Skin of body (tissue), 2 donors: Measurements from ENCODE around the gene ALKBH8. TPM values are rescaled to one million over a fixed set of nuclear protein-coding genes. Genes with fewer than 3 reads are reported as not detected.
A peak's percentile ranks its signal among the peaks of the same experiment; 100 is the strongest.
"Not testable (repeated sequence)": the region's sequence is repeated elsewhere in the genome, so short reads cannot be mapped to it uniquely, and the experiment has no call there.

ENCODE experiments used
- DNase-seq: peaks from one replicate; lab custom pipeline; 2025; lab: John Stamatoyannopoulos, UW
- total RNA-seq: library from RNA; depleted of rRNA; stranded (reverse); fragments of >200 nt; gene quantifications from one replicate; pipeline ENCODE4 v1.2.3, GENCODE V29; 2014

The ALKBH8 gene
- total RNA-seq, 1 donor from 2014 or later: 7.4 TPM

DNA sequence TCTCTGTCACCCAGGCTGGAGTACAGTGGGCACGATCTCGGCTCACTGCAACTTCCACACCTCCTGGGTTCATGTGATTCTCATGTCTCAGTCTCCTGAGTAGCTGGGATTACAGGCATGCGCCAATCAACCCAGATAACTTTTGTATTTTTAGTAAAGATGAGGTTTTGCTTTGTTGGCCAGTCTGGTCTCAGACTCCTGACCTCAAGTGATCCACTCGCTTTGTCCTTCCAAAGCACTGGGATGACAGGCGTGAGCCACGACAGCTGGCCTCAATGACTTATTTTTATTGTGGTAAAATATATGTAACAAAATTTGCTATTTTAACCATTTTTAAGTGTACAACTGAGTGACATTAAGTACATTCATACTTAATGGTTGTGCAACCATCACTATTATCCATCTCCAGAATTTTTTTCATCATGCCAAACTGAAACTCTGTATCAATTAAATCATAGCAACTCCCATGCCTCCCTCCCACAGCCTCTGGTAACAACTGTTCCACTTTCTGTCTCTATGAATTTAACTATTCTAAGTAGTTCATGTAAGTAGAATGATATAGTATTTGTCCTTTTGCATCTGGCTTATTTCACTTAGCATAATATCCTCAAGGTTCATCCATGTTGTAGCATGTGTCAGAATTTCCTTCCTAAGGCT lies 57.2 kb downstream of the ALKBH8 start:
- no peak for DNase-seq

DNA sequence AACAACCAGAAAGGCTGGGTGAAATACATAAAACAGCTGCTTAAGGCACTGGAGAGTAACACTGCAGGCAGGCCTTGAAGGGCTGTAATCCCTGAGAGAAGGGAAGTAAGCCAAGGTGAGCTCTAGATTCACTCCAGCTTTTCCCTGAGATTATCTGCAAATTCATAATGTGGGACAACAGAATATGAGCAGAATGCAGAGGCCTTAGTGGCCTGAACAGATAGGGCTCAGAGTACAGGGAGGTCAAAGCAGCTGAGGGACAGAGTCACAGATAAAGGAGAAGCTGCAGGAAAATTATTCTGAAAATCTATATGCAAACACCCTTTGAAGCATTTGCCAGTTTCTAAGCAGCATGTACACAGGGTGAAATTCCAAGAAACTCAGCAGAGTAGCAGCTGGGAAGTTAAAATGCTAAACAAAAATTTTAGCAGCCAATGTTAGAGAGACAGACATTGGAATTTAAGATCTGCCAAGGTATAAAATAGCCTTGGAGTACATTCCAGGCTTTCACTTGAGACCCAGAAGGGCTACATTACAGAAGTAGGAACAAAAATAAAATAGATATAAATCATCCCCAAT lies 59.8 kb downstream of the ALKBH8 start:
- no peak for DNase-seq

DNA sequence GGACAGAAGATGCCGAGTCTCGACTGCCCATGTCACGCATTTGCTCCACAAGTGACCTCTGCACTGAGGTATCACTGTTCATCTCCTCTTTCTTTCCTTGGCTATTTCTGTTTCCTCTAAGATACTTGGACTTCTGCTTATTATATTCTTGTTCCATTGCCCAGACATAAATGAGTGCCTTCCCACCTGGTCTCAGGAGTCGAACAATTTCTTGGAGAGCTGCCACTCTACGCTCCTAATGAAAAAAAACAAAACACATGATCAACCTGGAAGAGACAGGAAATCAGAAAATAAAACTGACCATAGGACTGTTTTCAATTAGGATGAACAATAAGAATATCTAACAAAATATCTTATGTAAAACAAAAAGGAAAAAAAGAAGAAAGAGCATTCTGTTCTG lies 60.6 kb downstream of the ALKBH8 start:
- no peak for DNase-seq

DNA sequence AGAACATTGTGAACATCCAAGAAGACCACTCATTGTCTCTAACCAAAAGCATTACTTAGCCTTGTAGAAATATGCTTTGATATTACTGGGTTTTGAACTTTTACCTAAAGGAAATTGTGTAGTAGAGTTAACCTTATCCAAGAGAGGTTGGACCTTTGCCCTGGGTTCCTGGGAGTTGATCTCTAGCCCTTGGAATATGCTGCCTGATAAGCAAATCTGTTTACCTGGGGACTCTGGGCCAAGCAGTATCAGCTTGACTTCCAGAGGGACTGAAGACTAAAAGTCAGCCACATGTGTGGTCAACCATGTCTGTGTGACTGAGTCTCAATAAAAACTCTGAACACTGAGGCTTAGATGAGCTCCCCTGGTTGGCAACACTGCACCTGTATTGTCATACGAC lies 63.8 kb downstream of the ALKBH8 start:
- no peak for DNase-seq

DNA sequence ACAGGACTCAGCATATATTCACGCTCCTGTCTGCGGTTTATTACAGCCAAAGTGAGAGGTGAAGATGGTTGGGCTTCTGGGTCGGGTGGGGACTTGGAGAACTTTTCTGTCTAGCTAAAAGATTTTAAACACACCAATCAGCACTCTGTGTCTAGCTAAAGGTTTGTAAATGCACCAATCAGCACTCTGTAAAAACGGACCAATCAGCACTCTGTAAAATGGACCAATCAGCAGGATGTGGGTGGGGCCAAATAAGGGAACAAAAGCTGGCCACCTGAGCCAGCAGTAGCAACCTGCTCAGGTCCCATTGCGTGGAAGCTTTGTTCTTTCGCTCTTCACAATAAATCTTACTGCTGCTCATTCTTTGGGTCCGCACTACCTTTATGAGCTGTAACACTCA lies 68.2 kb downstream of the ALKBH8 start:
- DNase-seq: not testable (repeated sequence)

DNA sequence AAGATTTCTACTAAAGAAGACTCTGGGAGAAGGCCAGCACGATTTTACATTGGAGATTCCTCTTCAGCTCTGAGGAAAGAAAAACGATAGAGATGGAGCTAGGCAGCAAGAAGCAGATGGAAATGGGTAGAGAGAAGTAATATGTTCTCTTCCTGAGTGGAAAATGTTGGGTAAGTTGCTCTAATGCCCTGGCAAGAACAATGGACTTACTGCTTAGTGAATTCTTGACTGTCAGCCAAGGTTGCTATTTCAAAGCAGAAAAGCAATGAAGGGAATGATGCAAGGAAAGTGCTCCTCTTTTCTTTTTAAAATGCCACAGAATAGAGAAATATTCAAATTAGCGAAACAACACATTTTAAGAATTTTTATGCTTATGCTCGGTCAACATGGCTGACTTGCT lies 69.5 kb downstream of the ALKBH8 start:
- no peak for DNase-seq

DNA sequence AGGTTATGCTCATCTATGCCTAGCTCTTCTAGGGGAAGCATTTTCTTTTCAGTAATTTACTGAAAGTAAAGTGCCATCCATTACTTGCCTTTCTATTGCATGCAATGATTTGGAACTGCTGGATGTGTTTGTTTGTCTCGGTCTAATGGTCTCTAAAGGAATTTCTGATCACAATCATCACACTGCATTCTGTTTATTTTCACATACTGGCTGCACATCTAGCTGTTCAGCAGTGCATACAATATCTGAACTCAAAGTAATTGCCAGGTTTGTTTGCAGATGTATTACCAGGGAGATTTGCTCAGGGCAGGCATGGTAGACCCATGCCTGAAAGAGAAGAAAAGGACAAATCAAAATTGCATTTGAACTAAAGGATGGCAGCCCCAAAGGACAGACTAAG lies 71.5 kb downstream of the ALKBH8 start:
- DNase-seq: no peak

DNA sequence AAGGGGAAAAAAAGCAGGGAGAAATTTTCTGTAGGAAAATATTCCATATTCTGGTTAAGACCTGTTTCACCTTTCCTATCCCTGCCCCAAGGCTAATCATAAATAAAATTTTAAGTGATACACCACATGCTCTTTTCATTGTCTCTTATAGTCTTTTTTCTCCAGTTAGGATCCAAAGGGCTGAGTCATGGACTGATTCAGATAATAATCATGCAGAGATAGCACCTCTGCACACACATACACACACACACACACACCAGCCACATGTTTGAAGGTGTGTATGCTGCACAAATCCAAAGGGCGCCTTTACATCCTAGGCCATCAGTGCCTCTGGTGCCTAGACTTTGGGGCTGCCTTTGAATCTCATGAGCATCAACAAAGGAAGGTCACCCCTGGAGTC lies 72.4 kb downstream of the ALKBH8 start:
- no peak for DNase-seq

DNA sequence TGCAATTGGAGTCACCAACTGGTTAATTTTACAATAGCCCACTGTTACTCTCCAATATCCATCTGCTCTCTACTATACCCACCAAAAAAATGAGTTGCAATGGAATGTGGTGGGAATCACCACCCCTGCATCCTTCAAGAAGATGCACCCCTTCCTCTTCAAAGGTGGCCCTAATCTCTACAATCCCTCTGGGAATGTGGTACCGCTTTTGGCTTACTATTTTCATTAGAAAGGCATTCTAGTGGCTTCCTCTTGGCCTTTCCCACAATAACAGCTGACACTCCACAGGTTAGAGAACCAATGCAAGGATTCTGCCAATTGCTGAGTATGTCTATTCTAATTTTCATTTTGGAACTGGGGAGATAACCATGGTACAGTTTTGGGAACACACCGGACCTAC lies 74.7 kb downstream of the ALKBH8 start:
- DNase-seq: no peak

DNA sequence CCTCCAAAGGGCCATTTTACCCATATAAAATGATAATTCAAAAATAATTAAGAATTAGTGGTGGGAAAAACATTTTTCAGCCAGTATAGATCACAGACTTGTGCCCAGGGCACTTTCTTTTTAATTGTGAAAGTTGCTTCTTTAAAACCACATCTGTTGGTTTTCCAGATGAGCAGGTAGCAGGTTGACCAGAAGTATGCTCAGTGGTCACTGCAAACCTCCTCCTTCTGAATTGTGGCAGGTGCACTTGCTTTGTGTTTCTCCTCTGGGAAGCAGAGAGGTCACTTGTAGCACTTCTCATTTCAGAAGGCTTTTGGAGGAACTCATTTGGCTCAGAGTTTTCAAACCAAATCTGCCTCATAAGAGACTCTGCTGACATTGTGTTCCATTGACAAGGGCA lies 83.3 kb downstream of the ALKBH8 start:
- no peak for DNase-seq

DNA sequence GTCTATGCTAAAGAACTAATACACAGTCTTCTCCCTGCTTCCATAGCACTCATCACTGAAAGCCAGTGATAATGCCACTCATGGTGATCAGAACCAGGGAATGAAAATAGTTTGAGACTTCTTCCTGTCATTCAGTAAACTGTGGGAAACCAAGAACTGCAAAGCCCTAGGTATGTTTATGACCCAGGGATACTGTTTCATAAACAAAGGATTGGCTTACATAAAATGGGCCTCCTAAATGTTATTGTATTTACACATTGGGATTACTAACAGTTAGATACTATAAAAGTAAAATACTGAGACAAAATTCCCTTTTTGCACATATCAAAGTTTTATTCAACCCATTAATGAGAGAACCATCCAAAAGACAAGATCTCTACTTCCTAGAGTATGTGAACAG lies 86.6 kb downstream of the ALKBH8 start:
- no peak for DNase-seq

DNA sequence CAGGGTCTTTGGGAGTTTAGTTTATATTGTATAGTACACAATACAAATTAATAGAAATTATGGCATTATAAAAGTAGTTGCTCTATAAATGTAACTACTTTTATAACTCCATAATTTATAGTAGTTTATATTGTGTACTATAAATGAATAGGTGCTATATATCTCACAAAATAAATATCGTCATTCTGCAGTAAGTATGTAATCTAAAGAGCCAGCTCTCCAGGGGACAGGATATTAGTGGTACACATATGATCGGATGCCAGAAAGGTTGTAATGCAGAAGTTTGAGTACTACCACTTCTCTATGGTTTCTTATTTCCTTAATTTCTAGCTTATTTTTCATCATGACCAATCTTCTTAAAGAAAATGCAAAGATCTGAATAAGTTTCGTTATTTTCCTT lies 87.7 kb downstream of the ALKBH8 start:
- DNase-seq: no peak

DNA sequence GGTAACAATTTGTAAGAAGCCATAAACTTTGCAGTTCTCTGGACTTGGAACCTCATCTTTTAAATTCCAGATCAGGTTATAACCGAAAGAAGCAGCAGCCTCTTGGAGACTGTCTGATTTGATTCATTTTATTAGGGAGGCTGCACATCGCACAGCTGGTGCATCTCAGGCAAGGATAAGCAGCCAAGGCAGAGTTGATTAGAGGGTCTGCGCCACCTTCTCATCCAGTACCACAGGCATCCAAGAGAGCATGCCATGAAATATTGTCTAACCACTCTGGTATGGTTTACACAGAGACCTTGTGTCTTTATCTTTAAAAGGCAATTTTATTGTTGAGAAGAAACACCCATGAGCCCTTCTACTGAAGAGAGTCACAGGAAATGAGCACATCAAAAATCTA lies 91.7 kb downstream of the ALKBH8 start:
- no peak for DNase-seq

DNA sequence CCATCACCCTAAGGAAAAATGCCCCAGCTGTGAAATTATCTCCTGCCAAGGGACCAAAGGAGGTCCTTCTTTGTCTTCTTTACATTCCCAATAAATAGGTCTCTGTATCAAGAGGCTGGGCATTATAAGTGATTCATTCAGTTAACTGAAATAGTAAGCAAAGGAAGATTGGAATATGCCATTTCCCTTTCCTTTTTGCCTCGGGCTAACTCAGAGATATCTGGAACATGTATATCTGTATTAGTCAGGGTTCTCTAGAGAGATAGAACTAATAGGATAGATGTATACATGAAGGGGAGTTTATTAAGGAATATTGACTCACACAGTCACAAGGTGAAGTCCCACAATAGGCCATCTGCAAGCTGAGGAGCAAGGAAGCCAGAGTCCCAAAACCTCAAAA lies 92.6 kb downstream of the ALKBH8 start:
- no peak for DNase-seq

DNA sequence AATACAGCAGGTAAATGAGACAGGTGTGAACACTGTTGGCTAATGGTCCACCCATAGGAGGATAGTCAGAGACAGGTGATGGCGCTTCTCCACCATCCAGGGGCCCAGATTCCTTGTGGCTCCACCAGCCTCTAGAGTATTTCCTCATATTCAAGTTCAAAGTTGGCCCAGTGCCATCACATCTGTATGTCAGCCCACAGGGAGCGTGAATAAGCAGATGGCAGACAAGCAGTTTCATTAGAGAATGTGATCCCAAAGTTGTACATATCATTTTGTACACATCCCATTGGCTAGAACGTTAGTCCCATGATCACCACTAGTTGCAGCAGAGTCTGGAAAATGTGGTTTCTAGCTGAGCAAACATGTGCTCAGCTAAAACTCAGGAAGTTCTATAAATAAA lies 96.9 kb downstream of the ALKBH8 start:
- DNase-seq: peak; percentile 48

DNA sequence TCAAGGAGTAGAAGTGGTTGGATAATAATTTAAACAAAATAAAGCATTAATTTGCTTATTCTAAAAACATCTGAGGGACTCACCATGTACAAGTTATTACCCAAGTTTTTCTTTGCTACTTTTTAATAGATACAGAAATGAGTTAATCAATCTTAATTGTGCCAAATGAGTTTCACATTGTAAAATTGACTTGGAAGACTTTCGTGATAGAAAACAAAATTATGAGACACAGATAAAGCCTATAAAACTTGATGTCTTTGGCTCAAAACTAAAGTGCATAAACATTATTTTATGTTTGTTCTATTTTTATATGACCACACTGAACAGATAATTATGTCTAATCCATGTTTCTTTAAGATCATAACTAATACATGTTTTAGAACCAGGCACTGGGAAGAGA lies 97.8 kb downstream of the ALKBH8 start:
- DNase-seq: no peak

DNA sequence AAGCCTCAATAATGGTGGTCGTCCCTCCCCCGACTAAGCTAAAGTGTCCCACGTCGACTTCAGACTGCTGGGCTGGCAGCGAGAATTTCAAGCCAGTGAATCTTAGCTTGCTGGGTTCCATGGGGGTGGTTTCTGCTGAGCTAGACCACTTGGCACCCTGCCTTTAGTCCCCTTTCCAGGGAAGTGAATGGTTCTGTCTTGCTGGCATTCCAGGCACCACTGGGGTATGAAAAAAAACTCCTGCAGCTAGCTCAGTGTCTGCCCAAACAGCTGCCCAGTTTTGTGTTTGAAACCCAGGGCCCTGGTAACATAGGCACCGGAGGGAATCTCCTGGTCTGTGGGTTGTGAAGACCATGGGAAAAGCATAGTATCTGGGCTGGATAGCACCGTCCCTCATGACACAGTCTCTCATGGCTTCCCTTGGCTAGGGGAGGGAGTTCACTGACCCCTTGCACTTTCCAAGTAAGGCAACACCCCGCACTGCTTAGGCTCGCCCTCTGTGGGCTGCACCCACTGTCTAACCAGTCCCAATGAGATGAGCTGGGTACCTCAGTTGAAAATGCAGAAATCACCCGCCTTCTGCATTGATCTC lies 99.2 kb downstream of the ALKBH8 start:
- DNase-seq: not testable (repeated sequence)

DNA sequence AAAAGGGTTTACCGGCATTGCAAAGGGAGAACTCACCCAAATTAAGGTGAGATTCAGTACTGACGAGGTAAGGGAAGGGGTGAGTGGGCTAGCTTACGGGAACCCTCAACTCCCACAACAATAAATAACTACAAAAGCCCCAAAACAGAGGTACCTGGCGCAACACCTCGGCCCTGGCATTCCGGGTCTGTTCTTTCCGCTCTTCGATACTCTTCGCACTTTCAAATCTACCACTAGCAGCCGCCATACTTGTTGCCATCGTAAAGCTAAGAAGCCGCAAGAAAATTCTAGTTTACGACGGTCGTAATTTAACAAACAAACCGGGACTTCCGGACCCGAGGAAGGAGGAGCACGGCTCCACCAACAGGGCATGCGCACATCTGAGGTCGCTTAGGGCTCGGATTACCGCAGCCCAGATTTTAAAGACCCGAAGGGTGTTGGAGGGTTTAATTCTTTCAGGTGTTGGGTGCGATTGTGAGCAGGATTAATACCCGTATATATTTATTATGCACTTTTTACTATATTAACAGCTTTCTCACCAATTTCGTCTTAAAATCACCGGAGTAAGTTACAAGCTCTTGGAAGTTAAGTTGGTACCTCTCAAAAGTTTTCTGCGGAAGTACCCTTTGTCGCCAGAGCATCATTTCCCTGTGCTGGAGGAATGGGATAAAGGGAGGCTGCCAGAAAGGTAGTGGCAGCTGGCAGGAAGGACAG lies 107.8 kb downstream of the ALKBH8 start, which contains the start of gene CWF19L2:
CWF19L2 (minus strand) TSS at position 268 of the 714 bp plus-strand sequence; CDS start at position 259, 9 bp downstream.
- peak; percentile 95 for DNase-seq

DNA sequence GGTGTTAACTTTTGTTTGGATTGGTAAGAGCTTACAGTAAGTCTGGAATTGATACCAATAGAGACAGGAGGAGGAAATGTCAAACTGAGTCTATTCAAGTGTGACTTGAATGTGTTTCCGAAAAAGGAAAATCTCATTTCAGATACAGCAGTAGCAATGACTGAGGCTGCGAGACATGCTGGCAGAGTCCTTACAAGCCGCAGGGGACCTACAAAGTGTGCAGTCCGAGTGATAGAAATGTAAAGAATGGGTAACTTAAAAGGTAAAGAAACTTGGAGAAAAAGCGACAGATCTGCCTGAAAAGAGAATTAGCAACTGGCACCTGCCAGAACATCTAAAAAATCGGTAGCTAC lies 108.4 kb downstream of the ALKBH8 start:
- no peak for DNase-seq

DNA sequence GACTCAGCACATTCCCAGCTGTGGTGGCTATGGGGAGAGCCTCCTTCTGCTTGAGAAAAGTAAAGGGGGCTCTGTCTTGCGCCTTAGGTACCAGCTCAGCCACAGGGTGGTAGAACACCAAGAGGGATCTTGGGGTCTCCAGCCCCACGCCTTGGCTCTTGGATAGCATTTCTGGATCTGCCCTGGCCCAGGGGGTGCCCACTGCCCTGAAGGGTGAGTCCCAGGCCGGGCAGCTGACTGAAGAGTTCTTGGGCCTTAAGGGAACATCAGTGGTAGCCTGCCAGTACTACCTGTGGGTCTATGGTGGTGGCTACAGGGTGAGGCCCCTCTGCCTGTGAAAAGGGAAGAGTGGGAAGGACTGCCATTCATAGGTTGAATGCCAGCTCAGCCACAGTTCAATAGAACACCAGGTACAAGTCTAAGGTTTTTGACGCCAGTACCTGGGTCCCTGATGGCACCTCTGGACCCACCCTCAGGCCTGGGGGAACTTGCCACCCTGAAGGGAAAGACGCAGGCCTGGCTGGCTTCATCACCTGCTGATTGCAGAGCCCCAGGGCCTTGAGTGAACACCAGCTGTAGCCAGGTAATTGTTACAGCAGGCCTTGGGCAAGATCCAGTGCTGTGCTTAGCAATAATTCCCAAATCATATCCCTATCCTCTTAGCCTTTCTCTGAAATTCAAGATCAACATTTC lies 111.8 kb downstream of the ALKBH8 start:
- no peak for DNase-seq
